Effector memory CD8-positive, alpha-beta T cell (primary cell): ENCODE data around the gene SHC4.
A peak's percentile ranks its signal among the peaks of the same experiment; 100 is the strongest.

Experiments used
- ATAC-seq: fragments of 150-1000 bp; cut with Tn5 transposase; replicated peaks from 2 replicates; pipeline ENCODE4 v1.10.0; 2021; ENCODE audit warnings: mild to moderate bottlenecking, moderate library complexity
- DNase-seq, 3 experiments: peaks; one replicate each; pipeline ENCODE4 v3.0.0; 2021
- H3K27ac Mint-ChIP-seq, 2 donors: one replicate each; pipeline ENCODE4 v1.8.0; 2022; ENCODE audit warnings: mild to moderate bottlenecking in 2 of 2, mixed read lengths in 2 of 2, moderate library complexity in 2 of 2
- H3K27me3 Mint-ChIP-seq, 2 donors: one replicate each; pipeline ENCODE4 v1.8.0; 2022; ENCODE audit warnings: mixed read lengths in 2 of 2
- H3K36me3 Mint-ChIP-seq: one replicate; pipeline ENCODE4 v1.8.0; 2022; ENCODE audit warnings: mild to moderate bottlenecking, moderate library complexity, mixed read lengths; ENCODE audit not compliant: insufficient read depth
- H3K4me1 Mint-ChIP-seq, 2 donors: one replicate each; pipeline ENCODE4 v1.8.0; 2022; ENCODE audit warnings: low read depth in 2 of 2, mixed read lengths in 2 of 2
- H3K4me3 Mint-ChIP-seq, 2 donors: one replicate each; pipeline ENCODE4 v1.8.0; 2022; ENCODE audit warnings: mild to moderate bottlenecking in 2 of 2, mixed read lengths in 2 of 2, moderate library complexity in 2 of 2
- H3K9me3 Mint-ChIP-seq, 2 donors: one replicate each; pipeline ENCODE4 v1.8.0; 2022; ENCODE audit warnings: mixed read lengths in 2 of 2

The SHC4 gene

GRCh38 chr15:48877630-48878595 lies 85.8 kb downstream of the SHC4 start, which contains the start of gene EID1:
Gene EID1 (plus strand): TSS chr15:48878134. CDS start chr15:48878177, 43 bp downstream.
- Mint-ChIP-seq H3K36me3 (peaks cover 12% of the 10 kb centered on the region), H3K27ac (peak within 1 kb of the TSS; percentile 98 to 99), H3K9me3 (no peaks in the 10 kb centered on the region), H3K4me1 (peaks cover 17 to 28% of the 10 kb centered on the region in 2 donors), H3K4me3 (peak within 1 kb of the TSS; percentile 94 to 99), H3K27me3 (peaks cover 21 to 23% of the 10 kb centered on the region in 2 donors)
- DNase-seq (peak; percentile 91 to 93 (median 92)), ATAC-seq (peak; percentile 90)

GRCh38 chr15:48876057-48876456 lies 87.7 kb downstream of the SHC4 start:
- peaks cover 17 to 28% of the 10 kb centered on the region in 2 donors for H3K4me1 Mint-ChIP-seq
- no peak overlapping the region for H3K27ac Mint-ChIP-seq
- ATAC-seq (no peak), DNase-seq (no peak)
- peaks cover 12% of the 10 kb centered on the region for H3K36me3 Mint-ChIP-seq
- no peaks in the 10 kb centered on the region for H3K9me3 Mint-ChIP-seq
- no peak overlapping the region for H3K4me3 Mint-ChIP-seq
- H3K27me3 Mint-ChIP-seq, result peaks cover 36 to 39% of the 10 kb centered on the region in 2 donors

GRCh38 chr15:48875241-48875960 lies 88.3 kb downstream of the SHC4 start:
- H3K27ac Mint-ChIP-seq, result no peak overlapping the region
- peaks cover 17 to 23% of the 10 kb centered on the region in 2 donors for H3K4me1 Mint-ChIP-seq
- ATAC-seq (no peak), DNase-seq (no peak)
- peaks cover 43 to 45% of the 10 kb centered on the region in 2 donors for H3K27me3 Mint-ChIP-seq
- H3K4me3 Mint-ChIP-seq, result no peak overlapping the region
- peaks cover 12% of the 10 kb centered on the region for H3K36me3 Mint-ChIP-seq
- no peaks in the 10 kb centered on the region for H3K9me3 Mint-ChIP-seq

GRCh38 chr15:48872632-48873031 lies 91.1 kb downstream of the SHC4 start:
- no peak for ATAC-seq
- Mint-ChIP-seq H3K4me3 (no peak overlapping the region), H3K27me3 (peaks cover 51 to 58% of the 10 kb centered on the region in 2 donors)

DNA sequence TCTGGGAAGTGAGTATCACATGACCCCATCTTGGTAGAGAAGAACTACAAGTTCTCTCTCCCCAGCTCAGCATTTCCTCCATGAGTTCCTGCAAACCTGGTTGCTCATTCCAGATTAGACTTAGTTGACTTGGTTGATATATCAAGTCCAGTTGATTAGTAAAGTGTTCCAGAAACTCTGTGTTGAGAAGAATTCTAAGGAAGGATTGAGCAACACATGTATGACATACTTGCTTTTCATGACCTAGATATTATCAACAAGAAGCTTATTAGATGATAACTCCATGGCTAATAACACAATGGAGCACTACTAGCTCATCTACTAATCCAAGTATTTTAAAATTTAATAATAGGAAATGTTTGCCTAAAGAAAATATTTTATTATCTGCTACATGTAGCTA lies 92.2 kb downstream of the SHC4 start:
- ATAC-seq (no peak), DNase-seq (no peak)
- H3K9me3 Mint-ChIP-seq, result no peaks in the 10 kb centered on the region
- H3K27me3 Mint-ChIP-seq, result peaks cover 59 to 68% of the 10 kb centered on the region in 2 donors
- no peak overlapping the region for H3K27ac Mint-ChIP-seq
- no peaks in the 10 kb centered on the region for H3K36me3 Mint-ChIP-seq
- no peaks in the 10 kb centered on the region for H3K4me1 Mint-ChIP-seq
- no peak overlapping the region for H3K4me3 Mint-ChIP-seq

More at GRCh38 chr15:48872632-48873031, 91.1 kb downstream of the SHC4 start:
- no peaks in the 10 kb centered on the region for H3K9me3 Mint-ChIP-seq
- peaks cover under 1% of the 10 kb centered on the region for H3K36me3 Mint-ChIP-seq
- peaks cover 1 to 2% of the 10 kb centered on the region in 2 donors for H3K4me1 Mint-ChIP-seq
- H3K27ac Mint-ChIP-seq, result no peak overlapping the region
- no peak for DNase-seq

DNA sequence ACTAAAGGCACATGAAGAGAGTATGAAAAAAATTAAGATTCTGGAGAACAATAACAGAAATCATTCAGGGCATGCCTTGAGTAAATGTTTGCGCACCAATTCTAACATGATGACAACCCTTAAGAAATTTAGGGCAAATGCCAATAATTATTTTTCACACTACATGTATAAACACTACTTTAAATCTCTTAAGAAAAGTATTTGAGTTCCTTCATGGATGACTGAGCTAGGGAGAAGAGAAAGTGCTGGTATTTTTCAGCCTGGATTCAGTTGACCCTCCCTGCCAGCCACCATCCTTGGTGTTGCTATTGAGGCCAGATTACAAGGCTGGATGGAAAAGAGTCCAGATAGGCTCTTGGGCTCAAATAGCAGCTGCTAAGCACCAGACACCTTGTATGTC lies 93.8 kb downstream of the SHC4 start:
- Mint-ChIP-seq H3K36me3 (no peaks in the 10 kb centered on the region), H3K27me3 (peaks cover 62 to 78% of the 10 kb centered on the region in 2 donors), H3K4me1 (no peaks in the 10 kb centered on the region), H3K4me3 (no peak overlapping the region), H3K27ac (no peak overlapping the region), H3K9me3 (no peaks in the 10 kb centered on the region)
- DNase-seq (no peak), ATAC-seq (no peak)

GRCh38 chr15:48868536-48868935 lies 95.2 kb downstream of the SHC4 start:
- Mint-ChIP-seq H3K9me3 (no peaks in the 10 kb centered on the region), H3K27me3 (peaks cover 48 to 64% of the 10 kb centered on the region in 2 donors), H3K27ac (no peak overlapping the region), H3K36me3 (no peaks in the 10 kb centered on the region), H3K4me1 (no peaks in the 10 kb centered on the region), H3K4me3 (no peak overlapping the region)
- DNase-seq, result no peak
- no peak for ATAC-seq

- H3K4me3 Mint-ChIP-seq, result no peak overlapping the region
- no peaks in the 10 kb centered on the region for H3K4me1 Mint-ChIP-seq
- ATAC-seq (no peak), DNase-seq (no peak)
- peaks cover 43 to 58% of the 10 kb centered on the region in 2 donors for H3K27me3 Mint-ChIP-seq
- H3K27ac Mint-ChIP-seq, result no peak overlapping the region
- H3K9me3 Mint-ChIP-seq, result no peaks in the 10 kb centered on the region
- H3K36me3 Mint-ChIP-seq, result no peaks in the 10 kb centered on the region
These were observed 95.7 kb downstream of the SHC4 start for GRCh38 chr15:48868023-48868422.

DNA sequence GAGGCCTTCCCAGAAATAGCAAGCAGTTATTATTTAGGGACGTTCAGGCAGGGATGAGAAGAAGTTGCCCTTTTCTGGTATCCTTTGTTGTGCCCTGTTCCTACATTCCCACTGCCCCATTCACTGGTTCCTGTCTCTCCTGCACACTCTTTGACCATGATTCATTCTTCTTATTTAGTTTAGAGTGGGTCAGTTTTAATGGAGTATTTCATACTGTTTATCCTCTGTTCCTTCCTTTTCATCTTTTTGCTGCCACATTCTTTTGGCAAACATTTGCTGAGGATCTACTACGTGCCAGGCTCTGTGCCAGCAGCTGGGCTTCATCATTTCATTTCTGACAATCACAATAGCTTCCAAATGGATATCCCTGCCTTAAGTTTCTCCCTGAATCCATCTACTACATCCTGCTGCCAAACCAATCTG lies 97.6 kb downstream of the SHC4 start:
- Mint-ChIP-seq H3K4me1 (no peaks in the 10 kb centered on the region), H3K27ac (no peak overlapping the region), H3K36me3 (no peaks in the 10 kb centered on the region), H3K9me3 (no peaks in the 10 kb centered on the region), H3K27me3 (peaks cover 27 to 43% of the 10 kb centered on the region in 2 donors), H3K4me3 (no peak overlapping the region)
- DNase-seq (no peak), ATAC-seq (no peak)

- H3K36me3 Mint-ChIP-seq, result no peaks in the 10 kb centered on the region
- H3K4me3 Mint-ChIP-seq, result no peak overlapping the region
- no peaks in the 10 kb centered on the region for H3K9me3 Mint-ChIP-seq
- ATAC-seq (no peak), DNase-seq (no peak)
- H3K4me1 Mint-ChIP-seq, result no peaks in the 10 kb centered on the region
- peaks cover 21 to 37% of the 10 kb centered on the region in 2 donors for H3K27me3 Mint-ChIP-seq
- no peak overlapping the region for H3K27ac Mint-ChIP-seq
These were observed 98.2 kb downstream of the SHC4 start for GRCh38 chr15:48865370-48866079.

DNA sequence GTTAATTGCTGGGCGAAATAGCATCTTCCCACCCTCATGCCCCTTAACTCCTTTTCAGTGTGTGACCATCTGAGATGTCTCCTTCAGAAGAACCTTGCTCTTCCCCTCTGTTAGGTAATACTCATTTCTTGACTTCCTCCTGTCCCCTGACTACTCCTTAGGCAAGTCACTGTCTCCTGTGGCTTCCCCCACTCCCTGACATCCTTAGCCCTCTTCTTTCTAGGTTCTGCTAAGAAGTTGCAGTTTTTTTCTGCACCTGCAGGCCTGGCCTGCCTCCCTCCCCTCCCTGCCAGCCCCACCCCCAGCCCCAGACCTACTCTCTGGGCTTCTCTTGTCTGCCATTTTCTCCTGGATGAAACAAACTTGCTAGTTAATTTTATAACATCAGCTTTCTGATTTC lies 101.0 kb downstream of the SHC4 start:
- Mint-ChIP-seq H3K27me3 (peaks cover 15 to 21% of the 10 kb centered on the region in 2 donors), H3K36me3 (no peaks in the 10 kb centered on the region), H3K27ac (no peak overlapping the region), H3K4me3 (no peak overlapping the region), H3K9me3 (no peaks in the 10 kb centered on the region), H3K4me1 (no peaks in the 10 kb centered on the region)
- no peak for ATAC-seq
- no peak for DNase-seq

GRCh38 chr15:48861813-48862431 lies 101.8 kb downstream of the SHC4 start:
- no peaks in the 10 kb centered on the region for H3K9me3 Mint-ChIP-seq
- H3K27me3 Mint-ChIP-seq, result peaks cover 9 to 14% of the 10 kb centered on the region in 2 donors

GRCh38 chr15:48859426-48859825 lies 104.3 kb downstream of the SHC4 start:
- Mint-ChIP-seq H3K27ac (no peak overlapping the region), H3K9me3 (no peaks in the 10 kb centered on the region), H3K4me1 (no peaks in the 10 kb centered on the region), H3K27me3 (peaks cover 0 to 1% of the 10 kb centered on the region in 2 donors), H3K4me3 (no peak overlapping the region), H3K36me3 (no peaks in the 10 kb centered on the region)
- ATAC-seq, result no peak
- DNase-seq, result no peak

More at GRCh38 chr15:48861813-48862431, 101.8 kb downstream of the SHC4 start:
- no peak overlapping the region for H3K4me3 Mint-ChIP-seq
- no peaks in the 10 kb centered on the region for H3K36me3 Mint-ChIP-seq
- no peak overlapping the region for H3K27ac Mint-ChIP-seq
- ATAC-seq (peak; percentile 73), DNase-seq (peak; percentile 40 to 59 (median 55))
- H3K4me1 Mint-ChIP-seq, result no peaks in the 10 kb centered on the region
